DND-41 (cell line): Measurements from ENCODE around the gene PFKFB2.

Source experiments
- ATAC-seq: fragments of 200-7000 bp; cut with Tn5 transposase; 3 replicates; pipeline ENCODE4 v1.9.1; 2021; ENCODE audit warnings: low read depth; ENCODE audit not compliant: insufficient read depth
- DNase-seq: peaks from one replicate; pipeline ENCODE4 v3.0.0-alpha.2; 2020
- H2AFZ ChIP-seq: 2 replicates; pipeline ENCODE4 v1.6.0; 2012; ENCODE audit warnings: low read depth, low read length
- H3K27ac ChIP-seq: 2 replicates; pipeline ENCODE4 v1.5.1; 2012; ENCODE audit warnings: low read length, inconsistent platforms
- H3K27me3 ChIP-seq: fragments of 200-600 bp; sonication (generic); 2 replicates; pipeline ENCODE4 v1.6.0; 2012; ENCODE audit warnings: low read length, mild to moderate bottlenecking, inconsistent platforms; ENCODE audit not compliant: insufficient read depth, poor library complexity
- H3K36me3 ChIP-seq: 2 replicates; pipeline ENCODE4 v1.5.1; 2012; ENCODE audit warnings: low read length, inconsistent platforms; ENCODE audit not compliant: insufficient read depth
- H3K4me1 ChIP-seq: 2 replicates; pipeline ENCODE4 v1.5.1; 2012; ENCODE audit warnings: mild to moderate bottlenecking, low read length; ENCODE audit not compliant: insufficient read depth
- H3K4me2 ChIP-seq: 2 replicates; pipeline ENCODE4 v1.6.0; 2012; ENCODE audit warnings: mild to moderate bottlenecking, moderate library complexity, low read length, inconsistent platforms; ENCODE audit not compliant: insufficient read depth
- H3K4me3 ChIP-seq, 2 experiments: fragments of 200-600 bp in 1 of 2; shearing (Covaris generic) in 1 of 2; 2 replicates each; pipeline ENCODE4 v1.5.1; 2012 to 2016; ENCODE audit warnings: inconsistent platforms in 2 of 2, low read length in 2 of 2, mild to moderate bottlenecking in 2 of 2, low read depth in 1 of 2, moderate library complexity in 1 of 2
- H3K79me2 ChIP-seq: 2 replicates; pipeline ENCODE4 v1.6.0; 2012; ENCODE audit warnings: low read length, inconsistent platforms; ENCODE audit not compliant: insufficient read depth
- H3K9ac ChIP-seq: 2 replicates; pipeline ENCODE4 v1.6.0; 2012; ENCODE audit warnings: low read depth, mild to moderate bottlenecking, inconsistent platforms, low read length, moderate library complexity
- H3K9me3 ChIP-seq: 2 replicates; pipeline ENCODE4 v1.5.1; 2012; ENCODE audit warnings: low read length, moderate library complexity, mild to moderate bottlenecking, inconsistent platforms; ENCODE audit not compliant: insufficient read depth, severe bottlenecking
- H4K20me1 ChIP-seq: 2 replicates; pipeline ENCODE4 v1.6.0; 2012; ENCODE audit warnings: low read length; ENCODE audit not compliant: insufficient read depth
- EZH2 ChIP-seq: IDR thresholded peaks from 3 replicates; pipeline ENCODE4 v1.6.1; 2012; ENCODE audit warnings: borderline replicate concordance, low read depth, mild to moderate bottlenecking, moderate library complexity, low read length, inconsistent platforms; ENCODE audit not compliant: severe bottlenecking
- TF ChIP-seq, protein P1 (sequence below): IDR thresholded peaks from 2 replicates; pipeline ENCODE4 v1.5.1; 2012; ENCODE audit warnings: borderline replicate concordance, low read length, moderate library complexity, mild to moderate bottlenecking; ENCODE audit not compliant: poor library complexity, severe bottlenecking; ENCODE audit errors: extremely low read depth

Gene PFKFB2

DNA sequence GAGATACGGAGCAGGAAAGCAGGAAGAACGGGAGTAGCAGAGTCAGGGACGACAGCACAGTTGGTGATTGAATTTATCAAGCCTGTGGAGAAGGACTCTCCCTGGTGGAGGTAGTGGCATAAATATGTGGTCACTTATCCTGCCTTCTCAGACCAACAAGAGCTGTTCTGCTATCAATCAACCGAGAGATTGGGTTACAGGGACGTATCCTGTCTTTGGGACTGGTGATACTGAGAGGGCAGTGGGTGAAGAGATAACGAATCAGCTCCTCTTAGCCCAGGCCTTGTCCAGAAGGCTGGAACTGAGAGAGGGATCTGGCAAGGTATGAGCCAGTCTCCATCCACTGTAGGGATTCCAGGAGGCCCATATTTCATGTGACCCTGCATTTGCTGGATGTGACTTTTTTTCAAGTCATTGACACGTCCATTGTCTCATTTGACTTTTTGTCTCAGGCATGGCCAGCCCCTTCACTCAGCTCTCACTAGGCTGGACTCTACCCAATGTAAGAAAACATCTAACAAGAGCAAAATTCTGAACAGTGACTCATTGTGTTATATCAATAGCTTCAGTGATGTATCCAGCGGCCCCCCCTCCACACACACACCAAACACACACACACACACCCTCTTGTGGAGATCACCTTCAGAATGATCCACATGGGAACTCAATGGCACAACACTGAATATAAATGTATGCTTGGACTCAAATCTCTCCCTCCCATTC lies 31.8 kb upstream of the PFKFB2 start:
- Histone ChIP-seq H3K36me3 (no peaks in the 10 kb centered on the region), H3K9ac (no peak overlapping the region), H4K20me1 (no peaks in the 10 kb centered on the region), H3K4me2 (no peak overlapping the region), H3K9me3 (no peaks in the 10 kb centered on the region), H3K79me2 (no peaks in the 10 kb centered on the region), H3K27ac (no peak overlapping the region), H3K4me1 (no peaks in the 10 kb centered on the region), H2AFZ (no peak overlapping the region), H3K27me3 (peaks cover 9% of the 10 kb centered on the region), H3K4me3 (no peak overlapping the region)
- DNase-seq (no peak), ATAC-seq (no peak)
- TF ChIP-seq, protein P1, sequence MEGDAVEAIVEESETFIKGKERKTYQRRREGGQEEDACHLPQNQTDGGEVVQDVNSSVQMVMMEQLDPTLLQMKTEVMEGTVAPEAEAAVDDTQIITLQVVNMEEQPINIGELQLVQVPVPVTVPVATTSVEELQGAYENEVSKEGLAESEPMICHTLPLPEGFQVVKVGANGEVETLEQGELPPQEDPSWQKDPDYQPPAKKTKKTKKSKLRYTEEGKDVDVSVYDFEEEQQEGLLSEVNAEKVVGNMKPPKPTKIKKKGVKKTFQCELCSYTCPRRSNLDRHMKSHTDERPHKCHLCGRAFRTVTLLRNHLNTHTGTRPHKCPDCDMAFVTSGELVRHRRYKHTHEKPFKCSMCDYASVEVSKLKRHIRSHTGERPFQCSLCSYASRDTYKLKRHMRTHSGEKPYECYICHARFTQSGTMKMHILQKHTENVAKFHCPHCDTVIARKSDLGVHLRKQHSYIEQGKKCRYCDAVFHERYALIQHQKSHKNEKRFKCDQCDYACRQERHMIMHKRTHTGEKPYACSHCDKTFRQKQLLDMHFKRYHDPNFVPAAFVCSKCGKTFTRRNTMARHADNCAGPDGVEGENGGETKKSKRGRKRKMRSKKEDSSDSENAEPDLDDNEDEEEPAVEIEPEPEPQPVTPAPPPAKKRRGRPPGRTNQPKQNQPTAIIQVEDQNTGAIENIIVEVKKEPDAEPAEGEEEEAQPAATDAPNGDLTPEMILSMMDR: no peak
- no peak for TF ChIP-seq EZH2

DNA sequence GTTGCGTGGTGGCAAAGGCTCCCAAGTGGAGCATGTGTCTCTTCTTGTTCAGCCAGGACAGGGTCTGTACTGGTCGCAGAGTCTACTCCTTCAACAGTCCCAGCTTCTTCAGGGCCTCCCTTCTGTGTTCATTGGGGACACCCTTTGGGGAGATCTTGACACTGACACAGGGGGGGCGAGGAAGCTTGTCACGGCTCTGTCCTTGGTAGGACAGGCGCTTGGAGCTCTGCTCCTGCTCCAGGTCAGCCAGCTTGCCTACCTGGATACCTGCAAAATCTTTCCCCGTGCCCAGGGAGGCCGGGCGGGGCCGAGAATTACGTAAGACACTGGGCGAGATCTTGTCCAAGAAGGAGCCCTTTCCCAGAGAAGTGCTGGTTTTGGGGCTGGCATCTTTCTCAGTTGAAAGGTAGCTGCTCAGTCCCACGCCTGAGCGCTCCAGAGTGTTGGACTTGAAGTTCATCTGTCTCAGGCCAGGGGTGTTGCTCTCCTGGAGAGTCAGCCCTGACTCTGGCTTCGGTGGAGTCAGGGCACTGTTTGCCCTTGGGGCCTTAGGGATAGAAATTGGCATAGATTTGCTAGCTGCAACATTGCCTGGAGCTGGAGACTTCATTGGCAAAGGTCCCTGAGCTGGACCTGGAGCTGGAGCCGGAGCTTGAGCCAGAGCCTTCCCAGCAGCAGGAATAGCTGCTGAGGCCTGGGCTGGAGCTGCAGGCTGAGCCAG lies 31.0 kb upstream of the PFKFB2 start:
- no peak overlapping the region for H3K27ac ChIP-seq
- H3K4me1 ChIP-seq: no peaks in the 10 kb centered on the region
- ATAC-seq (no peak), DNase-seq (no peak)
- H3K9ac ChIP-seq: no peak overlapping the region
- H3K27me3 ChIP-seq: peaks cover 9% of the 10 kb centered on the region
- H3K9me3 ChIP-seq: no peaks in the 10 kb centered on the region
- no peak overlapping the region for H3K4me3 ChIP-seq
- H3K4me2 ChIP-seq: no peak overlapping the region
- no peaks in the 10 kb centered on the region for H4K20me1 ChIP-seq
- no peaks in the 10 kb centered on the region for H3K79me2 ChIP-seq
- TF ChIP-seq EZH2: no peak
- TF ChIP-seq, protein P1: no peak
- H3K36me3 ChIP-seq: no peaks in the 10 kb centered on the region
- no peak overlapping the region for H2AFZ ChIP-seq

DNA sequence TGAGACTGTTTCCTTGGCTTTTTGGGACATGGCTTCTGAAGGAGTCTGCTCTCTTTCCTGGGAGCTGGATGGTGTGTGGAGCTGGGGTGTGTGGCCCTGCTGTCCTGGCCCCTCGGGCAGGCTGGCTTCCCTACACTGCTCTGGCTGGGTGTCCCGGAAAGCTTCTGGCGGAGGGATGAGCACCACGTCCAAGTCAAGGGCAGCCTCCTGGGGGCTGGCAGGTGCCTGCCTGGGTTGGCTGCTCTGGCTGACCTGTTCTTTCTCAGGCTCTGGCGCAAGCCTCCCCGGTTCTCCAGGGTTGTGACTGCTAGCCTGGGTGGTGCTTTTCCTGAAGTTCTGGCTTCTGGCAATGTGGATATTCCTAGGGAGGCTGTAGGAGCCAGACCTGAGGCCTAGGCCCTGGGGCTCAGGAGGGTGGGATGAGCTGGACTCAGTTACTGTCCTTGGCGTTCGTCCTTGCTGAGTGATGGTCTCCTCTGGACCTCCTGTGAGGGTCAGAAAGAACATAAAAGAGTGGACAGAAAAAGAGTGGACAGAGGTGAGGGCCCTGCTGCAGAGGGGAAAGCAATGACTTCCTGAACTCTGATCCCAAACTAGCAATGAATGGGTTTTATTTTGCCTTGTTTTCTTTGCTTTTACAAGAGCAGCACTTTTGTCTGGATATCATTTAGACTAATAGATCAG lies 29.9 kb upstream of the PFKFB2 start:
- Histone ChIP-seq H3K4me1 (no peaks in the 10 kb centered on the region), H3K27ac (no peak overlapping the region), H3K9ac (no peak overlapping the region), H4K20me1 (no peaks in the 10 kb centered on the region), H3K79me2 (no peaks in the 10 kb centered on the region), H2AFZ (no peak overlapping the region), H3K27me3 (peaks cover 17% of the 10 kb centered on the region), H3K4me3 (no peak overlapping the region), H3K36me3 (no peaks in the 10 kb centered on the region), H3K4me2 (no peak overlapping the region), H3K9me3 (no peaks in the 10 kb centered on the region)
- DNase-seq (no peak), ATAC-seq (no peak)
- TF ChIP-seq, protein P1: no peak
- no peak for TF ChIP-seq EZH2
